GM10266 (cell line): ENCODE results near the gene ABCF3.
A peak's percentile ranks its signal among the peaks of the same experiment; 100 is the strongest.
"Not testable (repeated sequence)": the region's sequence is repeated elsewhere in the genome, so short reads cannot be mapped to it uniquely, and the experiment has no call there.

ENCODE experiments used
- DNase-seq: peaks from one replicate; pipeline ENCODE4 v3.0.0; 2012; ENCODE audit errors: extremely low spot score
- CTCF ChIP-seq: IDR thresholded peaks from 2 replicates; pipeline ENCODE4 v1.5.1; 2012; ENCODE audit warnings: mild to moderate bottlenecking, low read depth; ENCODE audit not compliant: control insufficient read depth, insufficient read depth; ENCODE audit errors: missing control alignments

Gene ABCF3

GRCh38 chr3:184145751-184146270, 40.2 kb upstream of the ABCF3 start:
- DNase-seq, result no peak
- no peak for TF ChIP-seq CTCF

GRCh38 chr3:184148076-184148475, 37.9 kb upstream of the ABCF3 start:
- no peak for DNase-seq
- TF ChIP-seq CTCF, result no peak

GRCh38 chr3:184149123-184149522, 36.9 kb upstream of the ABCF3 start:
- no peak for TF ChIP-seq CTCF
- no peak for DNase-seq

- not testable (repeated sequence) for DNase-seq
These were observed 36.2 kb upstream of the ABCF3 start for GRCh38 chr3:184149770-184150169.

- DNase-seq, result peak; percentile 97
- no peak for TF ChIP-seq CTCF
These were observed 30.9 kb upstream of the ABCF3 start, which contains the start of gene DVL3 for GRCh38 chr3:184154885-184155643. Gene DVL3 (plus strand): TSS chr3:184155377. CDS start chr3:184155636, 259 bp downstream.

- TF ChIP-seq CTCF, result no peak
- peak; percentile 78 for DNase-seq
These were observed 30.1 kb upstream of the ABCF3 start for GRCh38 chr3:184155644-184156521.

- TF ChIP-seq CTCF, result no peak
- DNase-seq, result no peak
These were observed 29.5 kb upstream of the ABCF3 start for GRCh38 chr3:184156522-184156955.
